Astrocyte of the hippocampus (primary cell): ENCODE data around the gene ELF1.
"Not testable (repeated sequence)": the region's sequence is repeated elsewhere in the genome, so short reads cannot be mapped to it uniquely, and the experiment has no call there.

Experiments
- DNase-seq: peaks from one replicate; pipeline ENCODE4 v3.0.0; 2011; ENCODE audit warnings: low read depth, low spot score

The ELF1 gene

DNA sequence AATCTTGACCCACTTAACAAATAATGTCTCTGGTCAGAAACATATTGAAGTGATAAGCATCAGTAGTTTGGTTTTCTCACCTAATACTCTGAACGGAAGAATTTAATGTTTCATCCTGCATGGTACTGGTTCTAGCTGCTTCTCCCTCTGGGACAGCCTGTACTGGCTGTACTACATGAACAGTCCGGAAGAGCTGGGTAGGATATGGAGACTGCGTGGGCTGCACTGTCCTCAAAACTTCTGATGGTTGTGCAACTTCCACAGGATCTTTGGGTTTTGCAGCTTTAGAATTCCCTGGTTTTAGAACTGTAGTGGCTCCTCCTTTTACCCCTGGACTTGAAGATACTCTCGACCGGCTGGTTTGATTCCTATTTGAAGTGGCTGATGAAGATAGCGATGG, 78.3 kb downstream of the ELF1 start:
- no peak for DNase-seq

DNA sequence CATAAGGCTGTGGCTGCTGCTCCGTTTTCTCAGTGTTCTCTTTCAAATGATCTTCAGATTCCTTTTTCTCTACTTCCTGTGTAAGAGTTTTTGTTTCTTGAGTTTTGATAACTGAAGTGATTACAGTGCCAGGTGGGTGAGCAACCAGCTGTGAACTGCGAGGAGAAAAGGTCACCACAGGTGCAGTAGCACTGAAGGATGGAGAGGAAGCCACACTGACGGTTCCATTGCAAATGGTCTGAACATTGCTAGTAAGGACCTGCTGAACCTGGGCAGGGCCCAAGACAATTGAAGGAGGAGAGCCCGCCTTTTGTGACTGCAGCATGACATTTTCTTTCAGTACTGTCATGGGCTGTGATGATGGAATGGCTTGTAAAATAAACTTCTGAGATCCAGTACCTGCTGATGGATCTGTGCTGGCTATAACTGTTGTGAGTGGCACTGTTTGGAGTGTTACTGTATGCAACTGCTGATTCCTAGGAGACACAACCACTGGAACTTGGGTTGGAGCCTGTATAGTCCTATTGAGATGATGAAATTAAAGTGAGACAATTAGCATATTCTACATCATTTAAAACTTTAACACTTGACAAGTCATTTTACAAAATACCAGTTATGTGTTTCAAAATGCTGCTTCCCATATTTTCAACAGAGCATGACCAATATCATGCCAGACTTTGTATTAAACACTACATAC, 85.5 kb downstream of the ELF1 start:
- DNase-seq: no peak

DNA sequence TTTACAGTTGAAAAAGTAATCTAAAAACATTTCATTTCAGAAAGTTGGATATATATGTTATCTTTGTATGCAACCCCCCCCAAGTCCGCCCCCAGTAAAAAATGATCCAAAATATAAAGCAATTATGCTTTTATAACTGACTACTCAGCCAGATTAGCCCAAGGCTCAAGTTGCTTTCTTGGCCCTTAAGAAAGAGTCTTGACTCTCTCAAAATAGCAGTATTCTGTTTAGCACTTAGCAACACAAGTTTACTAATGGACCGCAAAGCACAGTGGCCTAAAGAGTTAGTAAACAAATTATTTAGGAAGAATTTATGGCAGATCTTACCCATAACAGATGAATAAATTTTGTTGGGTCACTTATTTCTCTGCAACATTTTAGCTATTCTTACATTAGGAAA, 86.9 kb downstream of the ELF1 start:
- no peak for DNase-seq

DNA sequence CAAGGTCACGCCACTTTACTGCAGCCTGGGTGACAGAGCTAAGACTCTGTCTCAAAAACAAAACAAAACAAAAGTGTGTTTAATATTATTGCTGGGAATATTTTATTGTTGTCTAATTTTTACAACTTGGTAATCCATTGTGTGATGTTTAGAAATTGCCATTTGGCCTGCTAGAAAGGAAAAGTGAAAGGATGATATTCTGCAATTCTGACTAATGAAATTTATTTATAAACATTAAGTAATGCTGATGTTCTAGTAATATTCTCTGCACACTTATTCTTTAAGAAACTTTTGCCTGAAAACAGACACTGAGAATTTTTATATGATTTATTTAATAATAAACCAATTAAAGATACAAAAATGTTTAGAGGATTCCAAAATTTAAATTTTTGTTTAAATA, 87.4 kb downstream of the ELF1 start:
- DNase-seq: no peak

DNA sequence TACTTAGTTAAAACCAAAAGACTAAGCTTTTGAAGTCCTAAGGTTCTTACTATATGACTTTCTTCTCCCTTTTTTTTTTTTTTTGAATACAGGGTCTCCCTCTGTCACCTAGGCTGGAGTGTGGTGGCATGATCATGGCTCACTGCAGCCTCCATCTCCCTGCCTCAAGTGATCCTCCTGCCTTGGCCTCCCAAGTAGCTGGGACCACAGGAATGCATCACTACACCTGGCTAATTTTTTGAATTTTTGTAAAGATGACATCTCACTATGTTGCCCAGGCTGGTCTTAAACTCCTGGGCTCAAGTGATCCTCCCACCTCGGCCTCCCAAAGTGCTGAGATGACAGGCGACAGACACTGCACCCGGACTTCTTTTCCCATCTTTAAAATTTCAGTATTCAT, 89.2 kb downstream of the ELF1 start:
- not testable (repeated sequence) for DNase-seq

DNA sequence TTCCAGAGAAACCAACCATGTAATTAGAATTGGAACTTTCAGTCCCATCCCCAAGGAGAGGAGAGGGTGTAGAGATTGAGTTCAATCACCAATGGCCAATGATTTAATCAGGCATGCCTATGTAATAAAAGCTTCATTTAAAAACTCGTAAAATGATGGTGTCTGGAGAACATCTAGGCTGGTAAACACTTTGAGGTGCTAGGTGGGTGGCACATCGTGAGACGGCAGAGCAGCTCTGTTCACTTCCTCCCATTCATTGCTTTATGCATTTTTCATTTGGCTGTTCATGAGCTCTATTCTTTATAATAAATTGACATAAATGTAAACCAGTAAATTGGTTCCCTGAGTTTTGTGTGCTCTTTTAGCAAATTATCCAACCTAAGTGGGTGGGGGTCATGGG, 90.1 kb downstream of the ELF1 start:
- no peak for DNase-seq

DNA sequence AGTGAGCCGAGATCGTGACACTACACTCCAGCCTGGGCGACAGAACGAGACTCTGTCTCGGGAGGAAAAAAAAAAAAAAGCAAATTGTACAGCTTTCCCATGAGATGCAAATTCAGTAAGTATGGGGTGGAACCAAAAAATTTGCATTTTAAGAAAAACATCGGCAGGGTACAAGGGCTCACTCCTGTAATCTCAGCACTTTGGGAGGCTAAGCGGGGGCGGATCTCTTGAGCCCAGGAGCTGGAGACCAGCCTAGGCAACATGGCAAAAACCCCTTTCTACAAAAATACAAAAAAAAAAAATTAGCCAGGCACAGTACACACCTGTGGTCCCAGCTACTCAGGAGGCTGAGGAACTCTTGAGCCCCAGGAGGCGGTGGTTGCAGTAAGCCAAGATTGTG, 91.2 kb downstream of the ELF1 start:
- no peak for DNase-seq

DNA sequence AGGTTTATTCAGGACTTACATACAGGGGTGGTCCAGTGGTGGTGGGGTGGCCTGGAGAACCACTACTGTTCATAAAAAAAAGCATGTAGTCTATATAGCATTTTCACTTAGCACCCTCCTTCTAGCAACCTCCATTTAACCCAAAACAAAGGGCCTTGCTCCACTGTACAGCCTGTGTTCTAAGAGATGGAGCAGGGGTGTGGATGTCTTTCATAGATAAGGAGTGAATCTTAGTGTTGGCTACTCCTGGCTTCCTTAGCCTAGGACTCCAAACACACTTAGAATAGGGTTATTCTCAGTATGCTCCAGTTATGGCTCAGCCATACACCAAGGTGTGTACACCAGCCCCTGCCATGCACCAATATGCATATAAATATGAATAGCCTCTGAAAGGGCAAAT, 95.2 kb downstream of the ELF1 start:
- no peak for DNase-seq

DNA sequence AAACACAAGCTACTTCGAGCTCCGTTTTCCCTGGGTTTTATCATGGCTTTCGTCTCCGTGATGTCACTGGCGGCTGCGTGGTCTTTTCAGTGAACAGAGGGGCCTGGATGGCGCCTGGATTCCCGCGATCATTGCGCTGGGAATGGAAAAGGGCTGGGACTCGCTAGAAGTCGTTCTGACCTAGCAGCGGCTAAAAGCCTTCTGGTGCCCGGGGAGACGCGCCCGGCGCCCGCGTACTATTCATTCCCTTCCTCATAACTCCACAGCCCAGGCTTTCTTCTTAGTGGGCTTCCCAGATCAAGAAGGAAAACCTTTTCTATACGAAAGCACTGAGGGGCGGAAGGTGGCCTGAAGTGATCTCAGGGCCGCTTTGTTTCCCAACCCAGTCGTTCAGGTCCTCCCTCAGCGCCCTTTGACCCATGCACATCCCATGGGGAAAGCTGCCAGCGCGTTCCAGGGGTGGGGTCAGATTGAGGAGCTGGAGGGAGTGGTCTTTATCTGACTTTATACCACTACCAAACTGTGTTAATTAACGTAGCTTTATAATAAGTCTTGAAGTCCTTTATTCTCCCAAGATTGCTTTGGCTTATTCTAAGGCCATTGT, 96.6 kb downstream of the ELF1 start:
- DNase-seq: no peak

DNA sequence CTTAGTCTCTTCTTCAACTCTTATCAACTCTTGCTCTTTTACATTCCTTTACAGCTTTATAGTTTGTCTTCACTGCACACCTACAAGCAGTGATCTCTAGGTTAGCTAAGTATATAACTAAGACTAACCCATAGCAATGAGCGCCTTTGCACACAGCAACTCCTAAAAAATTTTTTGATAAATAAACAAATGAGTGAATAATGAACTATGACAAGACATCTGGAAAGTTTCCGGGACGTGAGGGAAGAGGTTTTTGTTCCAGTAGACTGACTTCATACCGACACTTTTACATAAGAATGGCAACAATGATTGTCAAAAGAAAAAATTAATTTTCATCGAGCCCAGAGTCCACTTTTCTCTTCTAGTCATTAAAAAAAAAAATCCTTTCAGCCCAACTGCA, 98.3 kb downstream of the ELF1 start:
- DNase-seq: no peak

DNA sequence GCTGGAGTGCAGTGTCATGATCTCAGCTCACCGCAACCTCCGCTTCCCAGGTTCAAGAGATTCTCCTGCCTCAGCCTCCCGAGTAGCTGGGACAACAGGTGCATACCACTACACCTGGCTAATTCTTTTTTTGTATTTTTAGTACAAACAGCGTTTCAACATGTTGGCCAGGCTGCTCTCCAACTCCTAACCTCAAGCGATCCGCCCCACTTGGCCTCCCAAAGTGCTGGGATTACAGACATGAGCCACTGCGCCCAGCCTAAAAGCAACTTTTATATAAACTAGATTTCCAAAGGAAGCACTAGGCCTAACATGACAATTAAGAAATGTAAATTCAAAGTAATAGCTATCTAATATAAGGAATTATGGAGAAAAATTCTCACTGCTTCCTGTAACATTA, 99.2 kb downstream of the ELF1 start:
- DNase-seq: not testable (repeated sequence)

DNA sequence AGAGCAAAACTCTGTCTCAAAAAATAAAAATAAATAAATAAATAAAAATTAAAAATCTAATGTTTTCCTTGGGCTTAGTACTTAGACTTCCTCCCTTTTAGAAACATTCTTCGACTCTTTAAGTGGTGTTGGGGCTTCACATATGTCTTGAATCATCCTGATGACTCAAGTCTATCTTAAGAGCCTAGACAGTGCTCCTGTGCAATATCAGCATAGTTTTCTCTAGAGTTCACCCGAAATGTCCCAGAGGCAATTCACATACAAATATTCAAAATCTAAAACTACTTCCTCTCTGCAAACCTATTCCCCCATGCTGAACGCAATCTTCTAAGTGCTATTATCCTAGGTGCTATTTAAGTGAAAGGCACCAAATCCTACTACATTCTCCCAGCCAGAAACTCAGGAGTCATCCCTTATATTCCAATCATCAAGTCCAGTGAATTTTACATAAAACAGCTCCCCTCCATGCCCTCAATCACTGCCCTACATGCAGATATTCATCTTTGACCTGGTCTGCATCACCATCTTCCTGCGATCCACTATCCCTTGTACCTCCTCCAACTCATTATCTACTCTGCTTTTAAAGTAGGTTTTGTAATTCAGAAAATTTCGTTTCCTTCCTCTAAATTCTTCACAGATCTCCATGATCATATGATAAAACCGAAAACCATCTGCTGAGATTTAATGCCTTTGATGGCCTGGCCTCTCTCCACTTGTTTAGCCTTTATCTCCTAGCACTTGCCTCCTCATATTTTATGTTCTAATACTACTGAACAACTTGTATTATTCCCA, 102.7 kb downstream of the ELF1 start:
- DNase-seq: no peak

DNA sequence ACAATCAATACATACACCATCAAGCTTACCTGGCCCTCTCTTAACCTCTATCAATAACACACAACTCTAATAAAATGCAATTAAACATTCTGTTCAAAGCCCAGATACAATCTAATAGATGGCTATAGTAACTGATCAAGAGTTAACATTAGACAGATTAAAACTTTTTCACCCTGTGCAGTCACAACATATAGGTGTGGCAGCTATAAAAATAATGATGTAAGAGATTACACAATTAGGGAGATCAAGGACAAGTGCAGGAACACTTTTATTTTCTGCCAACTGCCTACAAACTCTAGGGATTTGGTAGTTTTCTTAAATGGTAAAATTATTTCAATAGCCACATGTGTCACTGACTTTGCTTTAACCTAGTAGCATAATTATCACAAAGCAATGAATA, 104.3 kb downstream of the ELF1 start:
- not testable (repeated sequence) for DNase-seq

DNA sequence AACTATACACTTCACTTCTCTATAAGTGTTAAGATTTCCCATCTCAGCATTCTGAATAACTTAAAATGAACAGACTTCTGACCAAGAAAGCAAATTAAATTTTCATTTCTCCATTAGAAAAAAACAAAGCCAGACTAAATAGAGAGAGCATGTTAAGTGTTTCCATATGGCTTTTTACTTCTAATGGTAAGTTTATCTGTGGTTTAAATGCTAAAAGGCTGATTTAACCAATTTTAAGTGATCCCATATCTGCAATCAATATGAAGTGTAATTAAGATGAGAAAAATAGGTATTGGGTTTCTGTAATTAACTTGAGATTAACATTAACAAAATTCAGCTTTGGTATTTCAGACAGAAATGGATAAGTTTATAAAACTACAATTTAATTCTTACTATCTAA, 107.8 kb downstream of the ELF1 start:
- DNase-seq: no peak

DNA sequence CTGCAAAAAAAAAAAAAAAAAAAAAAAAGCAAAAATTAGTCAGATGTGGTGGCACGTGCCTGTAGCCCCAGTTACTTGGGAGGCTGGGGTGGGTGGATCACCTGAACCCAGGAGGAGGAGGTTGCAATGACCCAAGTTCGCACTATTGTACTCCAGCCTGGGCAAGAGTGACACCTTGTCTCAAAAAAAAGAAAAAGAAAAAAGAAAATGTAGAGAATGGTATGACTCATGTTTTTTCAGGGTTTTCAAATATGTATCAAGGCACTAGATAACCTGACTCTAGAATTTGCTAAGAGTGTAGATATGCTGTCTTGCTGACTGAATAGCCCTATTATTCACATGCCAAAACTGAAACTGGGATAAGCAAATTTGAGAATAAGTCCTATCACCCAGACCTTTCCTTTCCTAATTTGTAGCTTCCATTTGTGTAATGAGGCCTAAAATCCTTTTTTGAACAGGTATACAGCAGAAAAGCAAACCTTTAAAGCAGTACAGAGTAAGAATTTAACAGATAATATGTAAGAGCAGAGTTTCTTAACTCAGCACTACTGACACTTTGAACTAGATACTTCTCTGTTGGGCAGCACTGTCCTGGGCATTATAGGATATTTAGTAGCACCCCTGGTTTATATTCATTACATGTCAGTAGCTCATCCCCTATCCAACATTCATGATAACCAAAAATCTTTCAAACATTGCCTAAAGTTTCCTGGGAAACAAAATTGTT, 108.6 kb downstream of the ELF1 start:
- DNase-seq: no peak

DNA sequence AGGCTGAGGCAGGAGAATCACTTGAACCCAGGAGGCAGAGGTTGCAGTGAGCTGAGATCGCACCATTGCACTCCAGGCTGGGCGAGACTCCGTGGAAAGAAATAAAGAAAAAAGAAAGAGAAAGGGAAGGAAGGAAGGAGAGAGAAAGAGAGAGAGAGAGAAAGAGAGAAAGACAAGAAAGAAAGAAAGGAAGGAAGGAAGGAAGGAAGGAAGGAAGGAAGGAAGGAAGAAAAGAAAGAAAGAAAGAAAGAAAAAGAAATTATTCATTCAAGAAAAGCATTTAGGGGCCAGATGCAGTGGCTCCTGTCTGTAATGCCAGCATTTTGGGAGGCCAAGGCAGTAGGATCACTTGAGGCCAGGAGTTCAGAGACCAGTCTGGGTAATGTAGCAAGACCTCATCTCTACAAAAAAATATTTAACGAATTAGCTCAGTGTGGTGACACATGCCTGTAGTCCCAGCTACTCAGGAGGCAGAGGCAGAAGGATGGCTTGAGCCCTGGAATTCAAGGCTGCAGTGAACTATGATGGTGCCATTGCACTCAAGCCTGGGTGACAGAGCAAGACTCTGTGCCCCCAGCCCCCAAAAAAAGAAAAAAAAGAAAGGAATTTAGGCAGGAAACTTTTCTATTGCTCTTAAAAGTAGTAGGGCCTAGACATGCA, 109.4 kb downstream of the ELF1 start:
- not testable (repeated sequence) for DNase-seq

DNA sequence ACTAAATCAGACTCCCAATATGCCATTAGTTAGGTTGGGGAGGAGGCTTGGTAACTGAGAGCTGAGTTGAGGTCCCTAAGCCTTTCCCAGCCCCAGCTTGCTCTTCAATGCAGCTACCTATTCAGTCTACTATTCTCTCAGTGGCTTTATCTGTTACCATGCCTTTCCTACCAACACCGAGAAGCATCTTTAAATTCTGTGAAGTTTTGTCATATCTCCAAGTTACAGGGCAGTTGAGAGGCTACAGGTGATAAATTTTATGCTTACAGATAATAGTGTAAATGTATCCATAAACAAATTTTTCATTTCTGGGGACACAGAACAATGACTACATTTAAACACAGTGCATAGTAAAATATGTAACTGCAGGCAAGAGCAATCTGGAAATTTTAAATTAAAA, 110.6 kb downstream of the ELF1 start:
- DNase-seq: no peak

DNA sequence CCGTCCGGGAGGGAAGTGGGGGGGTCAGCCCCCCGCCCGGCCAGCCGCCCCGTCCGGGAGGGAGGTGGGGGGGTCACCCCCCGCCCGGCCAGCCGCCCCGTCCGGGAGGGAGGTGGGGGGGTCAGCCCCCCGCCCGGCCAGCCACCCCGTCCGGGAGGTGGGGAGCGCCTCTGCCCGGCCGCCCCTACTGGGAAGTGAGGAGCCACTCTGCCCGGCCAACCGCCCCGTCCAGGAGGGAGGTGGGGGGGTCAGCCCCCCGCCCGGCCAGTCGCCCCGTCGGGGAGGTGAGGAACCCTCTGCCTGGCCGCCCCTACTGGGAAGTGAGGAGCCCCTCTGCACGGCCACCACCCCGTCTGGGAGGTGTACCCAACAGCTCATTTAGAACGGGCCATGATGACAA, 118.1 kb downstream of the ELF1 start:
- not testable (repeated sequence) for DNase-seq

DNA sequence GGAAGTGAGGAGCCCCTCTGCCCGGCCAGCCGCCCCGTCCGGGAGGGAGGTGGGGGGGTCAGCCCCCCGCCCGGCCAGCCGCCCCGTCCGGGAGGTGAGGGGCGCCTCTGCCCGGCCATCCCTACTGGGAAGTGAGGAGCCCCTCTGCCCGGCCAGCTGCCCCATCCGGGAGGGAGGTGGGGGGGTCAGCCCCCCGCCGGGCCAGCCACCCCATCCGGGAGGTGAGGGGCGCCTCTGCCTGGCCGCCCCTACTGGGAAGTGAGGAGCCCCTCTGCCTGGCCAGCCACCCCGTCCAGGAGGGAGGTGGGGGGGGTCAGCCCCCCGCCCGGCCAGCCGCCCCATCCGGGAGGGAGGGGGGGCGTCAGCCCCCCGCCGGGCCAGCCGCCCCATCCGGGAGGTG, 118.5 kb downstream of the ELF1 start:
- DNase-seq: not testable (repeated sequence)

DNA sequence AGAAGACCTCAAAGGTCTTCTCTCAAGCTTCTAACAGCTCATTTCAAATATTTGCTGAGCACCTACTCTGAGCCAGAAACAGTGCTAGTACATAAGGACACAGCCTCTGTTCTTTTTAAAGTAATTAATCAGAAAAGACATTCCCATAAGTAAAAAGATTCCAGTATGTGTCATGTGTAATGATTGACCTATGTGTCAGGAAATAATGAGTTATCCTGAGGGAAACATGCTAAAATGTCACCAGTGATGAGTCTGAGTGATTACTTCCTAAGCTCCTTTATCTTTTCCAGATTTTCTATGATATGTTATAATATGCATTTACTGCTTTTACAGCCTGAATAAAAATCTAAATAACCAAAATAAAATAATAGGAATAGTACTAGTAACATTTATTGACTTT, 122.1 kb downstream of the ELF1 start:
- DNase-seq: no peak

DNA sequence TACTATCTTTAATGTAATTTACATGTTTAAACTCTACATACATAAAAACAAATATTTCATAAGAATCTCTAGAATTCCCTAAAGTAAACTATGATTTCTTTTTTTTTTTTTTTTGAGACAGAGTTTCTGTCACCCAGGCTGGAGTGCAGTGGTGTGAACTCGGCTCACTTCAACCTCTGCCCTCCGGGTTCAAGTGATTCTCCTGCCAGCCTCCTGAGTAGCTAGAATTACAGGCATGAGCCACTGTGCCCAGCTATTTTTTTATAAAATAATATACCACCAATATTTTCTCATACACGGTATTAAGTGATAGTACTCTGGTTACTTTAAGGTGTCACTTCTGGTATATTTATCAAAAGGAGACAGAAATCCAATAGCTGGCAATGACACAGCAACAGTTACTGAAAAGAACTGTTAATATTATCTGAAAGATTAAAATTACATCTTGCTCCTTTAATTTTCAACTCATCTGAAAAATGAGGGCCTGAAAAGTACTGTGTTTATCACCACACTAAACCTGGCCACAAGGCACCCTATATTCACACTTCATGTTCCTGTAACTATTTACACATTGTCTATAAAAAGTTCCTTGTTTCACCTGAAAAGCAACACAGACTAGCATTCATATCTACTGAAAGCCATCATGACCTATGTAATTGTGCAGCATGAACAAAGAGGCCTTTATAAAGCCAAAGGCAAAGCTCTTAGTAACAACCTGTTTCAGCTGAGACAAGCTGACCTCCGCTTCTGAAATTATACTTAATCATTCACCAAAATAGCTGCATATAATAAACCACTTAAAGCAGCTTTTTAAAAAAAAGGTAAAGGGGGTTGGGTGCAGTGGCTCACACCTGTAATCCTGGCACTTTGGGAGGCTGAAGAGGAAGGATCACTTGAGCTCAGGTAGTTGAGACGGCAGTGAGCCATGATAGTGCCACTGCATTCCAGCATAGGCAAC, 123.6 kb downstream of the ELF1 start:
- no peak for DNase-seq
